HepG2 (cell line): ENCODE data around the gene EEA1. TPM values are rescaled to one million over a fixed set of nuclear protein-coding genes. Genes with fewer than 3 reads are reported as not detected.

Source experiments
- ATAC-seq: fragments of 200-7000 bp; cut with Tn5 transposase; 3 replicates; pipeline ENCODE4 v1.9.1; 2020; ENCODE audit warnings: mild to moderate bottlenecking, moderate library complexity
- BruUV-seq: library from RNA; stranded (reverse); fragments of 400-500 nt; replicated peaks from 2 replicates; lab custom pipeline; 2021; lab: Mats Ljungman, UMichigan
- CTCF ChIA-PET: fragments of 300-600 bp; formaldehyde crosslinking; extraction: SDS; loops from one replicate; lab custom pipeline; 2021; ENCODE audit warnings: low total read pairs, inconsistent platforms, low intra/inter-chr PET ratio; lab: Yijun Ruan, JAX
- POLR2A ChIA-PET: fragments of 350-600 bp; sonication (Branson Sonifier 250); formaldehyde crosslinking; loops from one replicate; lab custom pipeline; 2020; ENCODE audit warnings: antibody characterized with exemption, inconsistent platforms; lab: Yijun Ruan, JAX
- DNase-seq: peaks from one replicate; pipeline ENCODE4 v3.0.0-alpha.2; 2015; ENCODE audit warnings: low spot score
- FAIRE-seq: peaks from 3 replicates; lab custom pipeline; 2011; peaks lifted over from hg19 to GRCh38; lab: Jason Lieb, UNC
- H2AFZ ChIP-seq: one replicate; pipeline ENCODE4 v1.6.1; 2011; ENCODE audit warnings: low read length, inconsistent platforms
- H3K27ac ChIP-seq: fragments of 300-600 bp; 3 replicates; pipeline ENCODE4 v1.8.0; 2011; ENCODE audit warnings: mixed run types, mild to moderate bottlenecking, mixed read lengths, low read length, inconsistent platforms; ENCODE audit not compliant: insufficient read depth; ENCODE audit errors: extremely low read length
- H3K27me3 ChIP-seq, 2 experiments: fragments of 200-600 bp in 1 of 2; 2 replicates in 1 of 2; 3 replicates in 1 of 2; pipeline versions ENCODE4 v1.6.0 to v1.8.0; 2011; ENCODE audit warnings: low read length in 2 of 2, mild to moderate bottlenecking in 2 of 2, moderate library complexity in 2 of 2, inconsistent platforms in 1 of 2; ENCODE audit not compliant: insufficient read depth in 2 of 2, control insufficient read depth in 1 of 2
- H3K36me3 ChIP-seq, 2 experiments: fragments of 200-600 bp in 1 of 2; replicated peaks in 1 of 2; 2 replicates in 1 of 2; 3 replicates in 1 of 2; pipeline versions ENCODE4 v1.5.1 to v1.8.0; 2011; ENCODE audit warnings: low read length in 2 of 2, inconsistent platforms in 1 of 2; ENCODE audit not compliant: insufficient read depth in 2 of 2, control insufficient read depth in 1 of 2
- H3K4me1 ChIP-seq: 2 replicates; pipeline ENCODE4 v1.5.1; 2012; ENCODE audit warnings: low read length, inconsistent platforms; ENCODE audit not compliant: insufficient read depth
- H3K4me2 ChIP-seq: 2 replicates; pipeline ENCODE4 v1.6.0; 2011; ENCODE audit warnings: low read depth, low read length, inconsistent platforms
- H3K4me3 ChIP-seq, 3 experiments: fragments of 200-600 bp in 1 of 3; sonication (generic), shearing (Covaris generic) in 1 of 3; replicated peaks in 1 of 3; 2 replicates each; pipeline ENCODE4 v1.5.1; 2011 to 2016; ENCODE audit warnings: low read length in 3 of 3, inconsistent platforms in 2 of 3, low read depth in 2 of 3, mild to moderate bottlenecking in 2 of 3, control low read depth in 1 of 3, mixed read lengths in 1 of 3; ENCODE audit not compliant: insufficient read depth in 1 of 3
- H3K79me2 ChIP-seq: one replicate; pipeline ENCODE4 v1.6.1; 2011; ENCODE audit warnings: low read length, inconsistent platforms; ENCODE audit not compliant: insufficient read depth
- H3K9ac ChIP-seq: 2 replicates; pipeline ENCODE4 v1.6.0; 2011; ENCODE audit warnings: mild to moderate bottlenecking, low read depth, low read length, inconsistent platforms; ENCODE audit not compliant: insufficient read depth
- H3K9me3 ChIP-seq: 2 replicates; pipeline ENCODE4 v1.5.1; 2012; ENCODE audit warnings: mild to moderate bottlenecking, low read length
- H4K20me1 ChIP-seq: 2 replicates; pipeline ENCODE4 v1.6.0; 2011; ENCODE audit warnings: inconsistent platforms, mild to moderate bottlenecking, low read length, moderate library complexity; ENCODE audit not compliant: insufficient read depth
- CREM ChIP-seq, 2 experiments: sonication (generic) in 1 of 2; formaldehyde crosslinking in 1 of 2; IDR thresholded peaks; 2 replicates each; pipeline versions ENCODE4 v1.4.0 to v1.6.1; 2016 to 2020; ENCODE audit warnings: antibody characterized with exemption in 1 of 2, mild to moderate bottlenecking in 1 of 2, missing genetic modification reagents in 1 of 2
- ELF3 ChIP-seq: IDR thresholded peaks from 2 replicates; pipeline ENCODE4 v1.6.1; 2016; ENCODE audit warnings: missing genetic modification reagents, missing compliant biosample characterization
- HMGXB4 ChIP-seq, 2 experiments: sonication (generic) in 1 of 2; formaldehyde crosslinking in 1 of 2; IDR thresholded peaks; 2 replicates each; pipeline versions ENCODE4 v1.4.0 to v1.6.1; 2018 to 2020; ENCODE audit warnings: missing genetic modification reagents in 2 of 2, borderline replicate concordance in 1 of 2, low read depth in 1 of 2, mild to moderate bottlenecking in 1 of 2, missing biosample characterization in 1 of 2
- PATZ1 ChIP-seq: sonication (generic); formaldehyde crosslinking; IDR thresholded peaks from 2 replicates; pipeline ENCODE4 v1.4.0; 2020; ENCODE audit warnings: missing genetic modification reagents
- PHB2 ChIP-seq: fragments of 450-650 bp; IDR thresholded peaks from 2 replicates; pipeline ENCODE4 v1.6.1; 2018; ENCODE audit not compliant: partially characterized antibody
- TP53 ChIP-seq: sonication (generic); formaldehyde crosslinking; conservative IDR thresholded peaks from 2 replicates; pipeline ENCODE4 v1.4.0; 2020; ENCODE audit warnings: missing genetic modification reagents
- ZFP82 ChIP-seq: sonication (generic); formaldehyde crosslinking; IDR thresholded peaks from 2 replicates; pipeline ENCODE4 v1.5.1; 2020; ENCODE audit warnings: mild to moderate bottlenecking, missing genetic modification reagents, borderline replicate concordance
- ZNF10 ChIP-seq: sonication (generic); formaldehyde crosslinking; IDR thresholded peaks from 2 replicates; pipeline ENCODE4 v1.4.0; 2020; ENCODE audit warnings: mild to moderate bottlenecking, low read depth, missing genetic modification reagents, borderline replicate concordance
- ZNF569 ChIP-seq: sonication (generic); formaldehyde crosslinking; IDR thresholded peaks from 2 replicates; pipeline ENCODE4 v1.5.0; 2020; ENCODE audit warnings: mild to moderate bottlenecking, missing genetic modification reagents, moderate library complexity, borderline replicate concordance
- ZNF841 ChIP-seq: sonication (generic); formaldehyde crosslinking; IDR thresholded peaks from 2 replicates; pipeline ENCODE4 v1.8.1; 2023; ENCODE audit warnings: missing genetic modification reagents, borderline replicate concordance
- WGBS: methylation state at CpG from one replicate; pipeline ENCODE4 v1.1.6; 2017; ENCODE audit warnings: low lambda C conversion rate; 5-methylcytosine and 5-hydroxymethylcytosine counted together
- in situ Hi-C: cut with HindIII; loops from 2 replicates; pipeline ENCODE4 v1.10.0; 2017; ENCODE audit warnings: low pct_unique_long_range_greater_than_20kb; ENCODE audit not compliant: extremely low pct_ligation_motif_present
- intact Hi-C: fragments of 100-400 bp; cut with micrococcal nuclease; formaldehyde crosslinking; loops from one replicate; pipeline ENCODE4 v1.10.0; 2022; ENCODE audit not compliant: unreplicated experiment
- polyA plus RNA-seq, 8 experiments: library from polyadenylated mRNA; depleted of rRNA in 3 of 8; stranded (reverse) in 7 of 8; unstranded in 1 of 8; fragments of >200 nt; fragmentation: Illumina TruSeq in 4 of 8; extraction: Trizol in 4 of 8; gene quantifications; 2 replicates each; pipeline versions ENCODE4 v1.2.1 to v1.2.3, GENCODE V29; 2011 to 2016; ENCODE audit warnings: low read depth in 4 of 8, missing spikeins in 1 of 8, mixed read lengths in 1 of 8; ENCODE audit not compliant: insufficient read depth in 1 of 8
- total RNA-seq, 5 experiments: library from RNA; depleted of rRNA; stranded (reverse); fragments of >200 nt; fragmentation: Illumina TruSeq; extraction: Trizol; gene quantifications; 2 replicates each; pipeline ENCODE4 v1.2.3, GENCODE V29; 2016; ENCODE audit warnings: low read depth in 1 of 5
- TF ChIP-seq, protein P1 (sequence below): IDR thresholded peaks from 2 replicates; pipeline ENCODE4 v1.6.1; 2012; ENCODE audit warnings: inconsistent platforms
- TF ChIP-seq, protein P2 (sequence below): sonication (generic); formaldehyde crosslinking; IDR thresholded peaks from 2 replicates; pipeline ENCODE4 v1.5.0; 2020; ENCODE audit warnings: mild to moderate bottlenecking, missing genetic modification reagents, borderline replicate concordance

EEA1 gene
- total and polyA plus RNA-seq, 2 of the 13 experiments (the other 11 are each of a cell fraction or from before 2014, with no cell fraction given), result 5.0 to 19.3 TPM

DNA sequence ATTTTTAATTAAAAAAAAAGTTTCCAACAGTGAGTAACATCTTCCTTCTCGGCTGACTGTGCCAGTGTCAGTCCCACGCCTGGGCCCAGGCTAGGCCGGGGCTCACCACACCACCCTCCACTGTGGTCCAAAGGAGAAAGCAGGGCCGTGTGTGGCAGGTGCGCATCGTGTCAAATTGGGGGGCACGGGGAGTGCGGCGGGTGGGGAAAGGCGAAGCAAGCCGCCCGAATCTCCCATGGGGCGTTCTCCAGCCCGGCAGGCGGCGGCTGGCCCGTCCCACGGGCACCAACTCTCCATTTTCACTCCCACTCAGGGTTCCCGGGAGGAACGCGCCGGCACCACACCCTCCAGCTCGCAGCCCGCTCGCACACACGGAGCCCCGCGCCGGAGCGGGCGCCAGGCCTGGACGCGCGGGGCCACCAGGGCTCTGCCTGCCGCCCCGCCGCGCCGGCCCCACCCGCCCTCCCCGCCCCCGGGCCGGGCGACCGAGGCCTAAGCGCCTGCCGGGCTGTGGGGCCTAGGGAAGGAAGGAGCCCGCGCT, 604 bp downstream of the EEA1 start:
- CTCF ChIA-PET, result interaction anchor here (0.9 kb wide), 1 partner anchor 101 kb away, joined by 3 read pairs; no protein-coding TSS in a partner anchor
- FAIRE-seq (no peak), ATAC-seq (peak; percentile 53), DNase-seq (no peak)
- H3K79me2 ChIP-seq, result peaks cover 50% of the 10 kb centered on the region
- H3K27me3 ChIP-seq, result no peaks in the 10 kb centered on the region
- H3K4me1 ChIP-seq, result peaks cover 59% of the 10 kb centered on the region
- H3K9ac ChIP-seq, result peak overlapping the region; percentile 88
- in situ Hi-C loops (no loop called here), intact Hi-C loops (loop anchor here (5.0 to 10.0 kb wide), 3 partner anchors 44 to 101 kb away; no protein-coding TSS in a partner anchor)
- H4K20me1 ChIP-seq, result peaks cover 6% of the 10 kb centered on the region; the same call in 1 of the 2 replicates
- peak overlapping the region; percentile 72 to 89 (median 89) for H3K4me3 ChIP-seq
- BruUV-seq, result no TSS peak
- no peaks in the 10 kb centered on the region; a peak in 2 of 5 replicates for H3K36me3 ChIP-seq
- H3K27ac ChIP-seq, result peak overlapping the region; percentile 93
- H3K9me3 ChIP-seq, result no peaks in the 10 kb centered on the region
- no peak overlapping the region for H2AFZ ChIP-seq
- POLR2A ChIA-PET, result interaction anchor here (0.6 to 4.2 kb wide), 13 partner anchors 15 to 101 kb away, joined by 3 to 27 read pairs (median 7); no protein-coding TSS in a partner anchor
- 2% methylated on average over 7 of the region's 49 CpGs for WGBS
- peak overlapping the region; percentile 82 for H3K4me2 ChIP-seq
- 0 out of 4 replicates have a peak, but pooled peaks of 1 of the 2 experiments have one; percentile 33 for TF ChIP-seq HMGXB4 (CRISPR knock-in tag; IDR thresholded peaks at IDR 0.05; ENCODE audit: borderline replicate concordance in 1 of 2, low read depth in 1 of 2)
- no peak for TF ChIP-seq PHB2
- no peak for TF ChIP-seq ELF3 (CRISPR knock-in tag)
- TF ChIP-seq PATZ1, result 0 out of 2 replicates have a peak, but pooled peaks have one; percentile 21
- no peak for TF ChIP-seq ZNF10 (CRISPR knock-in tag)
- TF ChIP-seq, protein P1, sequence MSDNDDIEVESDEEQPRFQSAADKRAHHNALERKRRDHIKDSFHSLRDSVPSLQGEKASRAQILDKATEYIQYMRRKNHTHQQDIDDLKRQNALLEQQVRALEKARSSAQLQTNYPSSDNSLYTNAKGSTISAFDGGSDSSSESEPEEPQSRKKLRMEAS, result 0 out of 2 replicates have a peak, but pooled peaks have one; percentile 32
- no peak for TF ChIP-seq CREM (IDR thresholded peaks at IDR 0.05)
- TF ChIP-seq CREM (CRISPR knock-in tag; IDR thresholded peaks at IDR 0.05), result no peak
- no peak for TF ChIP-seq TP53
- 0 out of 2 replicates have a peak, but pooled peaks have one; percentile 6 for TF ChIP-seq ZNF841 (CRISPR knock-in tag)
- no peak for TF ChIP-seq ZNF569 (CRISPR knock-in tag)
- TF ChIP-seq, protein P2, sequence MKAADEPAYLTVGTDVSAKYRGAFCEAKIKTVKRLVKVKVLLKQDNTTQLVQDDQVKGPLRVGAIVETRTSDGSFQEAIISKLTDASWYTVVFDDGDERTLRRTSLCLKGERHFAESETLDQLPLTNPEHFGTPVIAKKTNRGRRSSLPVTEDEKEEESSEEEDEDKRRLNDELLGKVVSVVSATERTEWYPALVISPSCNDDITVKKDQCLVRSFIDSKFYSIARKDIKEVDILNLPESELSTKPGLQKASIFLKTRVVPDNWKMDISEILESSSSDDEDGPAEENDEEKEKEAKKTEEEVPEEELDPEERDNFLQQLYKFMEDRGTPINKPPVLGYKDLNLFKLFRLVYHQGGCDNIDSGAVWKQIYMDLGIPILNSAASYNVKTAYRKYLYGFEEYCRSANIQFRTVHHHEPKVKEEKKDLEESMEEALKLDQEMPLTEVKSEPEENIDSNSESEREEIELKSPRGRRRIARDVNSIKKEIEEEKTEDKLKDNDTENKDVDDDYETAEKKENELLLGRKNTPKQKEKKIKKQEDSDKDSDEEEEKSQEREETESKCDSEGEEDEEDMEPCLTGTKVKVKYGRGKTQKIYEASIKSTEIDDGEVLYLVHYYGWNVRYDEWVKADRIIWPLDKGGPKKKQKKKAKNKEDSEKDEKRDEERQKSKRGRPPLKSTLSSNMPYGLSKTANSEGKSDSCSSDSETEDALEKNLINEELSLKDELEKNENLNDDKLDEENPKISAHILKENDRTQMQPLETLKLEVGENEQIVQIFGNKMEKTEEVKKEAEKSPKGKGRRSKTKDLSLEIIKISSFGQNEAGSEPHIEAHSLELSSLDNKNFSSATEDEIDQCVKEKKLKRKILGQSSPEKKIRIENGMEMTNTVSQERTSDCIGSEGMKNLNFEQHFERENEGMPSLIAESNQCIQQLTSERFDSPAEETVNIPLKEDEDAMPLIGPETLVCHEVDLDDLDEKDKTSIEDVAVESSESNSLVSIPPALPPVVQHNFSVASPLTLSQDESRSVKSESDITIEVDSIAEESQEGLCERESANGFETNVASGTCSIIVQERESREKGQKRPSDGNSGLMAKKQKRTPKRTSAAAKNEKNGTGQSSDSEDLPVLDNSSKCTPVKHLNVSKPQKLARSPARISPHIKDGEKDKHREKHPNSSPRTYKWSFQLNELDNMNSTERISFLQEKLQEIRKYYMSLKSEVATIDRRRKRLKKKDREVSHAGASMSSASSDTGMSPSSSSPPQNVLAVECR (CRISPR knock-in tag), result 0 out of 2 replicates have a peak, but pooled peaks have one; percentile 7
- 0 out of 2 replicates have a peak, but pooled peaks have one; percentile 1 for TF ChIP-seq ZFP82 (CRISPR knock-in tag)
